SK-N-SH treated with all-trans-retinoic acid at 6 μM for 48 hours (cell line): ENCODE measurements around the gene CCDC188.

Source experiments
- ATAC-seq: fragments of 200-7000 bp; cut with Tn5 transposase; 3 replicates; pipeline ENCODE4 v1.9.1; 2020; ENCODE audit warnings: mild to moderate bottlenecking, moderate library complexity
- ARNTL ChIP-seq: fragments of 450-650 bp; formaldehyde crosslinking; IDR thresholded peaks from 2 replicates; pipeline ENCODE4 v1.5.0; 2020; ENCODE audit warnings: low read depth, mild to moderate bottlenecking, moderate library complexity, borderline replicate concordance
- BACH2 ChIP-seq: fragments of 250-450 bp; sonication (Bioruptor Pico); IDR thresholded peaks from 2 replicates; pipeline ENCODE4 v1.9.0; 2021; ENCODE audit warnings: mild to moderate bottlenecking, borderline replicate concordance
- CSDC2 ChIP-seq: fragments of 250-450 bp; sonication (Bioruptor Pico); IDR thresholded peaks from 2 replicates; pipeline ENCODE4 v1.5.0; 2020; ENCODE audit warnings: mild to moderate bottlenecking, moderate library complexity
- ESRRG ChIP-seq: fragments of 250-450 bp; sonication (Bioruptor Pico); IDR thresholded peaks from 2 replicates; pipeline ENCODE4 v1.6.1; 2021; ENCODE audit warnings: mild to moderate bottlenecking
- GLIS3 ChIP-seq: fragments of 250-450 bp; sonication (Bioruptor Pico); IDR thresholded peaks from 2 replicates; pipeline ENCODE4 v1.5.0; 2020; ENCODE audit warnings: mild to moderate bottlenecking, moderate library complexity
- ISL1 ChIP-seq: fragments of 250-450 bp; sonication (Bioruptor Pico); IDR thresholded peaks from 2 replicates; pipeline ENCODE4 v2.1.2; 2022; ENCODE audit warnings: mild to moderate bottlenecking, moderate library complexity
- OSR1 ChIP-seq: fragments of 250-450 bp; sonication (Bioruptor Pico); IDR thresholded peaks from 2 replicates; pipeline ENCODE4 v1.8.0; 2022; ENCODE audit warnings: moderate library complexity, mild to moderate bottlenecking, inconsistent platforms
- PPARA ChIP-seq: fragments of 250-450 bp; sonication (Bioruptor Pico); IDR thresholded peaks from 2 replicates; pipeline ENCODE4 v1.5.0; 2020; ENCODE audit warnings: mild to moderate bottlenecking, borderline replicate concordance
- RARB ChIP-seq: fragments of 250-450 bp; sonication (Bioruptor Pico); IDR thresholded peaks from 2 replicates; pipeline ENCODE4 v1.8.0; 2021; ENCODE audit warnings: mild to moderate bottlenecking, moderate library complexity
- SNAI2 ChIP-seq: fragments of 250-450 bp; sonication (Bioruptor Pico); IDR thresholded peaks from 2 replicates; pipeline ENCODE4 v1.5.0; 2020; ENCODE audit warnings: mild to moderate bottlenecking, moderate library complexity
- TCF4 ChIP-seq: fragments of 250-450 bp; sonication (Bioruptor Pico); IDR thresholded peaks from 2 replicates; pipeline ENCODE4 v1.8.0; 2021; ENCODE audit warnings: mild to moderate bottlenecking, moderate library complexity, borderline replicate concordance
- TOX ChIP-seq: fragments of 250-450 bp; sonication (Bioruptor Pico); IDR thresholded peaks from 2 replicates; pipeline ENCODE4 v1.8.0; 2021; ENCODE audit warnings: mild to moderate bottlenecking, moderate library complexity, borderline replicate concordance
- ZC3H10 ChIP-seq: fragments of 250-450 bp; sonication (Bioruptor Pico); IDR thresholded peaks from 2 replicates; pipeline ENCODE4 v1.5.1; 2021; ENCODE audit warnings: mild to moderate bottlenecking, moderate library complexity
- ZFP30 ChIP-seq: fragments of 450-650 bp; formaldehyde crosslinking; IDR thresholded peaks from 2 replicates; pipeline ENCODE4 v1.5.0; 2022; ENCODE audit warnings: mild to moderate bottlenecking, moderate library complexity
- ZNF565 ChIP-seq: fragments of 450-650 bp; formaldehyde crosslinking; conservative IDR thresholded peaks from 2 replicates; pipeline ENCODE4 v1.5.0; 2020; ENCODE audit warnings: low read depth, mild to moderate bottlenecking, moderate library complexity
- ZNF70 ChIP-seq: fragments of 450-650 bp; formaldehyde crosslinking; IDR thresholded peaks from 2 replicates; pipeline ENCODE4 v1.5.0; 2020; ENCODE audit warnings: mild to moderate bottlenecking, moderate library complexity
- TF ChIP-seq, protein P1 (sequence below): fragments of 250-450 bp; sonication (Bioruptor Pico); IDR thresholded peaks from 2 replicates; pipeline ENCODE4 v1.5.0; 2020; ENCODE audit warnings: mild to moderate bottlenecking, moderate library complexity
- TF ChIP-seq, protein P2 (sequence below): fragments of 250-450 bp; sonication (Bioruptor Pico); IDR thresholded peaks from 2 replicates; pipeline ENCODE4 v1.5.1; 2020; ENCODE audit warnings: low read depth, mild to moderate bottlenecking, moderate library complexity
- TF ChIP-seq, protein P3 (sequence below): fragments of 250-450 bp; sonication (Bioruptor Pico); IDR thresholded peaks from 2 replicates; pipeline ENCODE4 v1.5.1; 2021; ENCODE audit warnings: mild to moderate bottlenecking, moderate library complexity

The CCDC188 gene

DNA sequence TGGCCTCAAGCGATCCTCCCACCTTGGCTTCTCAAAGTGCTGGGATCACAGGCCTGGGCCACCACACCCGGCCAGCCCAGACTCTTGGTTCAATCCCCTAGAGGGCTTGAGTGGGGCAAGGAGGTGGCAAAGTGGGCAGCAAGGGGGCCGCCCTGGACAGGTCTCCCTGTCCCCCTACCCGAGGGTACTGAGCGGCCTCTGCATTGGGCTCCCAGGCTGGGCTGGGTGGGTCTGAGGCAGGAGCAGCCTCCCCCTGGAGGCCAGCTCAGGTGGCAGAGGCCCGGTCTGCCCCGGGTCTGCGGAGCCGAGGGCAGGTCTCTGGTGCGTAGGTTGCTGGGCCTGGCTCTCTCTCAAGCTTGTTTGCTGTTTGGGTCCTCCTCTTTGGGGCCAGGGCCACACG lies 22.4 kb upstream of the CCDC188 start (continued):
- TF ChIP-seq, protein P1, sequence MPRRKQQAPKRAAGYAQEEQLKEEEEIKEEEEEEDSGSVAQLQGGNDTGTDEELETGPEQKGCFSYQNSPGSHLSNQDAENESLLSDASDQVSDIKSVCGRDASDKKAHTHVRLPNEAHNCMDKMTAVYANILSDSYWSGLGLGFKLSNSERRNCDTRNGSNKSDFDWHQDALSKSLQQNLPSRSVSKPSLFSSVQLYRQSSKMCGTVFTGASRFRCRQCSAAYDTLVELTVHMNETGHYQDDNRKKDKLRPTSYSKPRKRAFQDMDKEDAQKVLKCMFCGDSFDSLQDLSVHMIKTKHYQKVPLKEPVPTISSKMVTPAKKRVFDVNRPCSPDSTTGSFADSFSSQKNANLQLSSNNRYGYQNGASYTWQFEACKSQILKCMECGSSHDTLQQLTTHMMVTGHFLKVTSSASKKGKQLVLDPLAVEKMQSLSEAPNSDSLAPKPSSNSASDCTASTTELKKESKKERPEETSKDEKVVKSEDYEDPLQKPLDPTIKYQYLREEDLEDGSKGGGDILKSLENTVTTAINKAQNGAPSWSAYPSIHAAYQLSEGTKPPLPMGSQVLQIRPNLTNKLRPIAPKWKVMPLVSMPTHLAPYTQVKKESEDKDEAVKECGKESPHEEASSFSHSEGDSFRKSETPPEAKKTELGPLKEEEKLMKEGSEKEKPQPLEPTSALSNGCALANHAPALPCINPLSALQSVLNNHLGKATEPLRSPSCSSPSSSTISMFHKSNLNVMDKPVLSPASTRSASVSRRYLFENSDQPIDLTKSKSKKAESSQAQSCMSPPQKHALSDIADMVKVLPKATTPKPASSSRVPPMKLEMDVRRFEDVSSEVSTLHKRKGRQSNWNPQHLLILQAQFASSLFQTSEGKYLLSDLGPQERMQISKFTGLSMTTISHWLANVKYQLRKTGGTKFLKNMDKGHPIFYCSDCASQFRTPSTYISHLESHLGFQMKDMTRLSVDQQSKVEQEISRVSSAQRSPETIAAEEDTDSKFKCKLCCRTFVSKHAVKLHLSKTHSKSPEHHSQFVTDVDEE (CRISPR knock-in tag), result no peak
- TF ChIP-seq ISL1 (CRISPR knock-in tag), result no peak
- no peak for TF ChIP-seq GLIS3 (CRISPR knock-in tag)
- no peak for TF ChIP-seq ZNF70 (CRISPR knock-in tag)
- no peak for TF ChIP-seq TOX (CRISPR knock-in tag)
- no peak for TF ChIP-seq SNAI2 (CRISPR knock-in tag)
- TF ChIP-seq ZNF565 (CRISPR knock-in tag), result no peak
- TF ChIP-seq, protein P2, sequence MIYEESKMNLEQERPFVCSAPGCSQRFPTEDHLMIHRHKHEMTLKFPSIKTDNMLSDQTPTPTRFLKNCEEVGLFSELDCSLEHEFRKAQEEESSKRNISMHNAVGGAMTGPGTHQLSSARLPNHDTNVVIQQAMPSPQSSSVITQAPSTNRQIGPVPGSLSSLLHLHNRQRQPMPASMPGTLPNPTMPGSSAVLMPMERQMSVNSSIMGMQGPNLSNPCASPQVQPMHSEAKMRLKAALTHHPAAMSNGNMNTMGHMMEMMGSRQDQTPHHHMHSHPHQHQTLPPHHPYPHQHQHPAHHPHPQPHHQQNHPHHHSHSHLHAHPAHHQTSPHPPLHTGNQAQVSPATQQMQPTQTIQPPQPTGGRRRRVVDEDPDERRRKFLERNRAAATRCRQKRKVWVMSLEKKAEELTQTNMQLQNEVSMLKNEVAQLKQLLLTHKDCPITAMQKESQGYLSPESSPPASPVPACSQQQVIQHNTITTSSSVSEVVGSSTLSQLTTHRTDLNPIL (CRISPR knock-in tag), result no peak

DNA sequence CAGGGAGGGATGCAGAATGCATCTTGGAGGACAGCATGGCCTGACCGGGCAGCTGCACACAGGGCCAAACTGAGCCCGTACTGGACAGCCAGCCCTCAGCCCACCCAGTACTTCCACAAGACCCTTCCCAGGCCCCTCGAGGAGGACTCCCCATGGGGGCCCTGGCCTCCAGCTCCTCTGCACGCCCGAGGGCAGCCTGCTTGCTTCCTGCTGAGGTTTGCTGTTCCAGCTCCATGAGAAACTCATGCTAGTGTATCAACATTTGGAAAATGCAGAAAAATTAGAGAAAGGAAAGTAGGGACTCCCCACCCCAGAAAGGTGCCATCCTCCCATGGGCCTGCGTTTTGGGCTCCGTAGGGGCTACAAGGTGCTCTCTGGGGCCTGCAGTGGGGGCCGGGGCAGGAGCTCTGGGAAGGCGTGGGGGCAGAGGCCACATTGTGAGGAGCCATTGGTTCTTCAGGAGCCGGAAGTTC lies 21.3 kb upstream of the CCDC188 start:
- ATAC-seq, result no peak
- no peak for TF ChIP-seq ESRRG (CRISPR knock-in tag)
- TF ChIP-seq ISL1 (CRISPR knock-in tag), result no peak
- no peak for TF ChIP-seq TOX (CRISPR knock-in tag)
- no peak for TF ChIP-seq PPARA (CRISPR knock-in tag)
- TF ChIP-seq, protein P3, sequence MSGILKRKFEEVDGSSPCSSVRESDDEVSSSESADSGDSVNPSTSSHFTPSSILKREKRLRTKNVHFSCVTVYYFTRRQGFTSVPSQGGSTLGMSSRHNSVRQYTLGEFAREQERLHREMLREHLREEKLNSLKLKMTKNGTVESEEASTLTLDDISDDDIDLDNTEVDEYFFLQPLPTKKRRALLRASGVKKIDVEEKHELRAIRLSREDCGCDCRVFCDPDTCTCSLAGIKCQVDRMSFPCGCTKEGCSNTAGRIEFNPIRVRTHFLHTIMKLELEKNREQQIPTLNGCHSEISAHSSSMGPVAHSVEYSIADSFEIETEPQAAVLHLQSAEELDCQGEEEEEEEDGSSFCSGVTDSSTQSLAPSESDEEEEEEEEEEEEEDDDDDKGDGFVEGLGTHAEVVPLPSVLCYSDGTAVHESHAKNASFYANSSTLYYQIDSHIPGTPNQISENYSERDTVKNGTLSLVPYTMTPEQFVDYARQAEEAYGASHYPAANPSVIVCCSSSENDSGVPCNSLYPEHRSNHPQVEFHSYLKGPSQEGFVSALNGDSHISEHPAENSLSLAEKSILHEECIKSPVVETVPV, result no peak
- no peak for TF ChIP-seq ZC3H10
- TF ChIP-seq ZNF565 (CRISPR knock-in tag), result no peak
- no peak for TF ChIP-seq ARNTL (CRISPR knock-in tag)
- no peak for TF ChIP-seq RARB (CRISPR knock-in tag)
- TF ChIP-seq CSDC2, result no peak
- TF ChIP-seq, protein P1 (CRISPR knock-in tag), result no peak
- no peak for TF ChIP-seq ZFP30 (CRISPR knock-in tag)
- no peak for TF ChIP-seq OSR1

DNA sequence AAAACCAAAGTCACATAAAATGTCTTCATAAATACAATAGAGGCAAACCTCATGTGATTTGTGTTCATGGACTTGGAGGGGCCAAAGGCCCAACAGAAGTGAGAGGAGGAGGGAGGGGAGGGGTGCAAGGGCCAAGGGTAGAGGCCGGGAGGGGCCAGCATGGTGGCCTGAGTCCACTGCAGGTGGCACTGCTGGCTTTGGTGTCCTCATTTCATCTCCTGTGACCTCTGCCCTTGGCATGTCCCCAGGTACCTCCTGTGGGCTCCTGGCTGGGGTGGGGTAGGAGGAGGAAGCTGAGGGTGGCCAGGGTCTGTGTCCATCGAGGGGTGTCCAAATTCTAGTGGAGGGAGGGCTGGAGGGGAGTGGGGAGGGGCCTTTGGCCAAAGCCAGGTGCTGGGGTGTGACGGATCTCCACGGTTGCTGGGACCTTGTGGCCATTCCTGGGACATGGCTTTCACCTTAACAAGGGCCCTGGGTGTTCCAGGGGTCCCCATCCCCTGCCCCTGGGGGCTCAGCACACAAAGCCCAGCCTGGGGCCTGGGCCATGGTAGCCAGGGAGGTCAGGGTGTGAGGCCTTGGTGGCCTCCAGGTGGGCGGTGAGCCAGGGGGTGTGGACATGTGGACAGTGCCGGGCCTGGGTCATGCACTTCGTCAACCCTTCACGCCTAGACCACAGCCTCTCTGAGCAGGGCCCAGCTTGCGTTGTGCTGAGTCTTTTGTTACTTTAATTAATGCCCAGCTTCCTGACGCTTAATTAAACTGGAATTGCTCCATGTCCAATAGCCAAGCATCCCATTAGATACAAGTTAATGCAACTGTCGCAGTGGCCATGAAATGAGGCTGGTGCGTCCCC lies 20.7 kb upstream of the CCDC188 start:
- TF ChIP-seq SNAI2 (CRISPR knock-in tag), result no peak
- TF ChIP-seq BACH2, result no peak
- no peak for TF ChIP-seq ESRRG (CRISPR knock-in tag)
- TF ChIP-seq RARB (CRISPR knock-in tag), result no peak
- TF ChIP-seq ZFP30 (CRISPR knock-in tag), result no peak
- no peak for ATAC-seq

DNA sequence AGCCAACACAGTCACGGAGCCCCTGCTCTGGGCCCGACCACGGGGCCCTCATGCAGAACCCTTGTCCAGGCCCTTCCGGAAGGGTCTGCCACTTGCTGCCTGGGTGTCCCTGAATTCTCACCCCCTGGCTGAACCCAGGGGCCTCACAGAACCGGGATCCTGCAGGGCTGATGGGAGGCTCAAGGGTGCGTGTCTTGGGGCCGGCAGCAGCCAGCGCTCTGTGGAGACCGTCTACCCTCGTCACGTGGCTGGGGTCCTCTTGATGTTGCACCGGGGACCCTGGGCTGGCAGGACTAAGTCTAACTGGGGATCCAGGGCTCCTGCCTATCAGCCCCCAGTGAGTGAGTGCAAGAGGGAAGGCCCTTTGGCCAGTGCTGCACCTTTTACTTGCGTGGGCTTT lies 19.3 kb upstream of the CCDC188 start:
- TF ChIP-seq ESRRG (CRISPR knock-in tag) (no peak), ZC3H10 (no peak), TCF4 (no peak), GLIS3 (CRISPR knock-in tag) (no peak), ZFP30 (CRISPR knock-in tag) (no peak), ARNTL (CRISPR knock-in tag) (no peak), TOX (CRISPR knock-in tag) (no peak), RARB (CRISPR knock-in tag) (no peak), CSDC2 (no peak), OSR1 (no peak), BACH2 (no peak), ZNF565 (CRISPR knock-in tag) (no peak)
- TF ChIP-seq, protein P2 (CRISPR knock-in tag), result no peak
- no peak for ATAC-seq
